Gastroesophageal sphincter (tissue), 4 donors: ENCODE results near the gene SOX5. TPM values are rescaled to one million over a fixed set of nuclear protein-coding genes. Genes with fewer than 3 reads are reported as not detected.

Experiments used
- ATAC-seq: fragments of 150-250 bp; one replicate; pipeline ENCODE4 v1.9.1; 2016; ENCODE audit warnings: mild to moderate bottlenecking, moderate library complexity
- H3K27ac ChIP-seq, 4 donors: fragments of 200-600 bp; sonication (generic) in 3 of 4; 1 replicate in 3 of 4; 2 replicates in 1 of 4; pipeline ENCODE4 v1.5.1; 2016 to 2019
- H3K27me3 ChIP-seq: fragments of 200-600 bp; sonication (generic); one replicate; pipeline ENCODE4 v1.5.1; 2019
- H3K36me3 ChIP-seq, 2 donors: fragments of 200-600 bp; sonication (generic); one replicate each; pipeline ENCODE4 v1.5.1; 2019; ENCODE audit warnings: control low read depth in 1 of 2
- H3K4me1 ChIP-seq, 3 donors: fragments of 200-600 bp; sonication (generic); 1 replicate in 2 of 3; 2 replicates in 1 of 3; pipeline ENCODE4 v1.5.1; 2016 to 2019; ENCODE audit warnings: control low read depth in 2 of 3
- H3K4me3 ChIP-seq, 2 donors: fragments of 200-600 bp; sonication (generic); one replicate each; pipeline ENCODE4 v1.5.1; 2019; ENCODE audit warnings: mild to moderate bottlenecking in 1 of 2, moderate library complexity in 1 of 2
- H3K9me3 ChIP-seq, 3 donors: fragments of 200-600 bp; sonication (generic); one replicate each; pipeline ENCODE4 v1.5.1; 2017 to 2019; ENCODE audit warnings: control low read depth in 2 of 3
- CTCF ChIP-seq, 4 experiments: fragments of 200-600 bp in 2 of 4; fragments of 450-650 bp in 2 of 4; sonication (generic) in 1 of 4; IDR thresholded peaks; one replicate each; pipeline ENCODE4 v1.5.1; 2017 to 2019; ENCODE audit warnings: antibody characterized with exemption in 4 of 4, mild to moderate bottlenecking in 2 of 4, moderate library complexity in 2 of 4
- EP300 ChIP-seq: sonication (generic); formaldehyde crosslinking; IDR thresholded peaks from one replicate; pipeline ENCODE4 v1.6.1; 2017; ENCODE audit warnings: antibody characterized with exemption, mild to moderate bottlenecking
- POLR2A ChIP-seq, 2 donors: fragments of 450-650 bp; IDR thresholded peaks; one replicate each; pipeline ENCODE4 v1.6.1; 2017; ENCODE audit warnings: antibody characterized with exemption in 2 of 2, mild to moderate bottlenecking in 2 of 2, moderate library complexity in 1 of 2
- POLR2AphosphoS5 ChIP-seq: sonication (generic); formaldehyde crosslinking; IDR thresholded peaks from one replicate; pipeline ENCODE4 v1.6.1; 2017; ENCODE audit warnings: antibody characterized with exemption
- WGBS, 2 donors: methylation state at CpG; one replicate each; pipeline ENCODE4 v1.1.5; 2018; ENCODE audit warnings: low coverage in 1 of 2; 5-methylcytosine and 5-hydroxymethylcytosine counted together
- total RNA-seq, 4 donors: library from RNA; depleted of rRNA; stranded (reverse); fragments of >200 nt; gene quantifications; one replicate each; pipeline ENCODE4 v1.1.0, GENCODE V29; 2016

The SOX5 gene
- total RNA-seq, 4 donors from 2014 or later: 4.9 to 69.9 (median 18.1) TPM

- ATAC-seq: no peak
- H3K27ac ChIP-seq: no peak overlapping the region
- no peaks in the 10 kb centered on the region for H3K36me3 ChIP-seq
- peaks cover 0 to 16% (median 2%) of the 10 kb centered on the region in 3 donors for H3K4me1 ChIP-seq
- WGBS, 2 donors: 64 to 77% methylated on average over 2 of the region's 2 CpGs
- peaks cover 28% of the 10 kb centered on the region for H3K27me3 ChIP-seq
- TF ChIP-seq POLR2AphosphoS5 (no peak), CTCF (IDR thresholded peaks at IDR 0.05) (no peak), POLR2A (IDR thresholded peaks at IDR 0.05) (no peak), EP300 (no peak)
- no peaks in the 10 kb centered on the region for H3K9me3 ChIP-seq
- no peak overlapping the region for H3K4me3 ChIP-seq
Observed at GRCh38 chr12:23947395-23947794, 2.1 kb downstream of the SOX5 start.

DNA sequence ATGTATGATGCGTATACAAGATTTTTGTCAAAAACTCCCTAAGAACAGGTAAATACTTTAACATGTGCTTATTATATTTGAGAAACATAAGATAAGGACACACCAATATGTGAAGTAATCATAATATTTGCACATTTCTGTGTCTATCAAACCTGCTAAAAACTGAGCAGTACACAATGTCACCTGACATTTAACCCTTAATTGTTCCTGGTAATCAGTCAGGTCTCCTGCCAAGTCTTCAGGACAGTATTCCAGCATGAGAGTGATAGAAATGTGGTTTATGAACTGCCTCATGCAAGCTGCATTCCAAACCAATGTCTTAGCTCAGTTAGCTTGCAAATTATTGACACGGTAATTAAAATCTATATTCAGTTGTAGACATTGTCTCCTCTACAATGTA lies 4.2 kb downstream of the SOX5 start:
- 95 to 96% methylated on average over 2 of the region's 2 CpGs for WGBS, 2 donors
- H3K27me3 ChIP-seq: peaks cover 28% of the 10 kb centered on the region
- no peaks in the 10 kb centered on the region for H3K9me3 ChIP-seq

GRCh38 chr12:23944067-23944466 lies 5.4 kb downstream of the SOX5 start:
- Histone ChIP-seq H3K9me3 (no peaks in the 10 kb centered on the region), H3K36me3 (no peaks in the 10 kb centered on the region), H3K4me3 (no peak overlapping the region), H3K27me3 (peaks cover 25% of the 10 kb centered on the region), H3K4me1 (peaks cover 0 to 2% (median 2%) of the 10 kb centered on the region in 3 donors), H3K27ac (no peak overlapping the region)
- 63 to 88% methylated on average over 4 to 5 of the region's 5 CpGs for WGBS, 2 donors
- no peak for ATAC-seq
- no peak for TF ChIP-seq POLR2A (IDR thresholded peaks at IDR 0.05)
- TF ChIP-seq CTCF (IDR thresholded peaks at IDR 0.05): no peak
- no peak for TF ChIP-seq EP300
- TF ChIP-seq POLR2AphosphoS5: no peak

More for the DNA sequence above, 4.2 kb downstream of the SOX5 start:
- TF ChIP-seq CTCF (IDR thresholded peaks at IDR 0.05): no peak
- no peak for TF ChIP-seq POLR2AphosphoS5
- TF ChIP-seq EP300: no peak
- TF ChIP-seq POLR2A (IDR thresholded peaks at IDR 0.05): no peak
- Histone ChIP-seq H3K36me3 (no peaks in the 10 kb centered on the region), H3K27ac (no peak overlapping the region), H3K4me3 (no peak overlapping the region), H3K4me1 (peaks cover 0 to 7% (median 2%) of the 10 kb centered on the region in 3 donors)
- ATAC-seq: no peak

DNA sequence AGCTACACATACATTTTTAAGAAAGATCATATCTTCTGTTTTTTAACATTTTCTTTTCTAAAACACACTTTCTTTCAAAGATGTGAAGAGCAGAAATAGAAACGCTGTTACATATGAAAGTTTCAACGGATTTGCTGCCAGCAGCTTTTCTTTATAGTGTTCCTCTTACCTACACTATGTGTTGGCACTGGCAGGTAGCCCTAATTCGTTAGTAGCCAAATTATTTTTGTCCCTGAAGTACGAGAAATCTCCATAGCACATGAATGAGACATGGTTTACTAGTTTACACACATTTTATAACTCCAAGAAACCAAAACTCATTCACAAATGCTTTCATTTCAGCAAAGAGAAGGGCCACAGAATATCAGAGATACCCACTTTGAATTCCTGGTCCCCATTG lies 6.6 kb downstream of the SOX5 start:
- Histone ChIP-seq H3K36me3 (no peaks in the 10 kb centered on the region), H3K4me1 (no peaks in the 10 kb centered on the region), H3K27ac (no peak overlapping the region), H3K4me3 (no peak overlapping the region), H3K9me3 (no peaks in the 10 kb centered on the region), H3K27me3 (peaks cover 13% of the 10 kb centered on the region)
- ATAC-seq: no peak
- WGBS, 2 donors: 68 to 87% methylated on average over 4 of the region's 4 CpGs
- TF ChIP-seq POLR2AphosphoS5: no peak
- TF ChIP-seq CTCF (IDR thresholded peaks at IDR 0.05): no peak
- no peak for TF ChIP-seq POLR2A (IDR thresholded peaks at IDR 0.05)
- no peak for TF ChIP-seq EP300

GRCh38 chr12:23941780-23942179 lies 7.7 kb downstream of the SOX5 start:
- Histone ChIP-seq H3K27me3 (peaks cover 4% of the 10 kb centered on the region), H3K36me3 (no peaks in the 10 kb centered on the region), H3K4me3 (no peak overlapping the region), H3K9me3 (no peaks in the 10 kb centered on the region), H3K27ac (no peak overlapping the region), H3K4me1 (no peaks in the 10 kb centered on the region)
- ATAC-seq: no peak
- 61 to 81% methylated on average over 1 of the region's 1 CpG for WGBS, 2 donors
- no peak for TF ChIP-seq POLR2AphosphoS5
- TF ChIP-seq EP300: no peak
- no peak for TF ChIP-seq POLR2A (IDR thresholded peaks at IDR 0.05)
- no peak for TF ChIP-seq CTCF (IDR thresholded peaks at IDR 0.05)
